Esophagus muscularis mucosa (tissue), 4 donors: ENCODE results near the gene OAS3.

Experiments used
- CTCF ChIP-seq, 3 experiments: fragments of 200-600 bp in 2 of 3; fragments of 450-650 bp in 1 of 3; sonication (generic) in 2 of 3; IDR thresholded peaks; one replicate each; pipeline ENCODE4 v1.5.1; 2017 to 2019; ENCODE audit warnings: antibody characterized with exemption in 3 of 3, mild to moderate bottlenecking in 2 of 3, moderate library complexity in 1 of 3
- EP300 ChIP-seq: sonication (generic); formaldehyde crosslinking; IDR thresholded peaks from one replicate; pipeline ENCODE4 v1.6.1; 2017; ENCODE audit warnings: antibody characterized with exemption
- POLR2A ChIP-seq: fragments of 450-650 bp; IDR thresholded peaks from one replicate; pipeline ENCODE4 v1.6.1; 2017; ENCODE audit warnings: antibody characterized with exemption, moderate library complexity, mild to moderate bottlenecking, low read depth

GRCh38 chr12:113010701-113011100, 72.4 kb downstream of the OAS3 start:
- TF ChIP-seq CTCF (IDR thresholded peaks at IDR 0.05), result no peak
- TF ChIP-seq POLR2A, result no peak
- no peak for TF ChIP-seq EP300
